Astrocyte (in vitro differentiated cells and primary cell): ENCODE measurements around the gene ZNF862. TPM values are rescaled to one million over a fixed set of nuclear protein-coding genes. Genes with fewer than 3 reads are reported as not detected.

ENCODE experiments used
- DNase-seq: peaks from one replicate; pipeline ENCODE4 v3.0.0-alpha.2; 2010; ENCODE audit warnings: low read depth
- FAIRE-seq: peaks from 2 replicates; lab custom pipeline; 2011; peaks lifted over from hg19 to GRCh38; lab: Jason Lieb, UNC
- H2AFZ ChIP-seq: 2 replicates; pipeline ENCODE4 v1.6.0; 2012; ENCODE audit warnings: low read depth, low read length, inconsistent platforms
- H3K27ac ChIP-seq: 2 replicates; pipeline ENCODE4 v1.5.1; 2011; ENCODE audit warnings: low read depth, low read length, inconsistent platforms
- H3K27me3 ChIP-seq: 2 replicates; pipeline ENCODE4 v1.6.0; 2011; ENCODE audit warnings: low read length, inconsistent platforms; ENCODE audit not compliant: insufficient read depth
- H3K36me3 ChIP-seq: 2 replicates; pipeline ENCODE4 v1.5.1; 2011; ENCODE audit warnings: low read length, inconsistent platforms; ENCODE audit not compliant: insufficient read depth
- H3K4me1 ChIP-seq: 2 replicates; pipeline ENCODE4 v1.5.1; 2011; ENCODE audit warnings: low read length, inconsistent platforms; ENCODE audit not compliant: insufficient read depth
- H3K4me2 ChIP-seq: 2 replicates; pipeline ENCODE4 v1.6.0; 2012; ENCODE audit warnings: low read length, inconsistent platforms
- H3K4me3 ChIP-seq: 2 replicates; pipeline ENCODE4 v1.5.1; 2011; ENCODE audit warnings: low read depth, mild to moderate bottlenecking, low read length, inconsistent platforms; ENCODE audit not compliant: insufficient read depth
- H3K79me2 ChIP-seq: 2 replicates; pipeline ENCODE4 v1.6.0; 2012; ENCODE audit warnings: mild to moderate bottlenecking, low read length, inconsistent platforms; ENCODE audit not compliant: insufficient read depth
- H3K9ac ChIP-seq: 2 replicates; pipeline ENCODE4 v1.6.0; 2012; ENCODE audit warnings: mild to moderate bottlenecking, low read length, inconsistent platforms
- H3K9me3 ChIP-seq: 2 replicates; pipeline ENCODE4 v1.5.1; 2012; ENCODE audit warnings: low read depth, mild to moderate bottlenecking, low read length, inconsistent platforms; ENCODE audit not compliant: insufficient read depth
- H4K20me1 ChIP-seq: 2 replicates; pipeline ENCODE4 v1.6.0; 2012; ENCODE audit warnings: low read length, inconsistent platforms; ENCODE audit not compliant: insufficient read depth
- H3K27ac Mint-ChIP-seq: one replicate; pipeline ENCODE4 v1.8.0; 2021; ENCODE audit warnings: mild to moderate bottlenecking, mixed read lengths; ENCODE audit not compliant: unreplicated experiment
- H3K27me3 Mint-ChIP-seq: one replicate; pipeline ENCODE4 v1.8.0; 2021; ENCODE audit warnings: low read depth, mixed read lengths; ENCODE audit not compliant: unreplicated experiment
- H3K36me3 Mint-ChIP-seq: one replicate; pipeline ENCODE4 v1.8.0; 2021; ENCODE audit warnings: low read depth, mixed read lengths; ENCODE audit not compliant: unreplicated experiment
- H3K4me1 Mint-ChIP-seq: one replicate; pipeline ENCODE4 v1.8.0; 2021; ENCODE audit warnings: low read depth, mixed read lengths; ENCODE audit not compliant: unreplicated experiment
- H3K4me3 Mint-ChIP-seq: one replicate; pipeline ENCODE4 v1.8.0; 2021; ENCODE audit warnings: mild to moderate bottlenecking, moderate library complexity, mixed read lengths; ENCODE audit not compliant: unreplicated experiment
- H3K9me3 Mint-ChIP-seq: one replicate; pipeline ENCODE4 v1.8.0; 2021; ENCODE audit warnings: mild to moderate bottlenecking, mixed read lengths; ENCODE audit not compliant: unreplicated experiment
- EZH2 ChIP-seq: IDR thresholded peaks from 2 replicates; pipeline ENCODE4 v1.6.1; 2012; ENCODE audit warnings: mild to moderate bottlenecking, low read length, inconsistent platforms; ENCODE audit not compliant: insufficient read depth
- total RNA-seq: library from RNA; stranded (reverse); gene quantifications from 2 replicates; pipeline ENCODE4 v1.2.1, GENCODE V29; 2021
- TF ChIP-seq, protein P1 (sequence below): IDR thresholded peaks from 2 replicates; pipeline ENCODE4 v1.5.1; 2011; ENCODE audit warnings: low read depth, mild to moderate bottlenecking, inconsistent platforms, low read length, moderate library complexity; ENCODE audit not compliant: insufficient read depth

ZNF862 gene
- total RNA-seq, 1 donor from 2014 or later, result 13.2 TPM

DNA sequence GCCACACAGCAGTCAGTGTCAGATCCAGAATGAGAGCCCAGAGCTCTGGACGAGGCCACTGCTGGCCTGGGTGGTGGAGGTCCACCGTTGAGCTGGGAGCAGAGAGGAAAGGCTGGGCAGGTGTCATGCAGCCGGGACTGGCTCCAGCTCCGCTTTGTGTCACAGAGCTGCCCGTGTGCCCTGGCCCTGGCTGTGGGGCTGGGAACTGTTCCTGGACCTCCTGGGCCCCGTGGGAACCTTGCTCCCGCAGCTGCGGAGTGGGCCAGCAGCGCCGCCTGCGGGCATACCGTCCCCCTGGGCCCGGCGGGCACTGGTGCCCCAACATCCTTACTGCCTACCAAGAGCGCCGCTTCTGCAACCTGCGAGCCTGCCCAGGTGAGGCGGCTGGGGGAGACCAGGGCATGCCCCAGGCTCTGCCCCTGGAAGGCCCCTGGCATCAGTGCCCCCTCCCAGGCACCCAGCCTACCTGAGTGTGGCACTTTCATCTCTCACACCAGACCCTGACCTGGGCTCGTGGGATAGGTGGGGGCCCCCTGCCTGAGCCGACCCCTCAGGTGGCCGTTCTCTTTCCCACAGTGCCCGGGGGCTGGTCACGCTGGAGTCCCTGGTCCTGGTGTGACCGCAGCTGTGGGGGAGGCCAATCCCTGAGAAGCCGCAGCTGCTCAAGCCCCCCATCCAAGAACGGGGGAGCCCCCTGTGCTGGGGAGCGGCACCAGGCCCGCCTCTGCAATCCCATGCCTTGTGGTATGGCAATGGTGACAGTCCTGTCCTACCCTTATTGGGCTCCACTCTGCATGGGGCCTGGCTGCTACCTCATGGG is 18.8 kb upstream of the ZNF862 start:
- Histone ChIP-seq H3K9me3 (no peaks in the 10 kb centered on the region), H3K36me3 (no peaks in the 10 kb centered on the region), H3K9ac (no peak overlapping the region), H3K79me2 (no peaks in the 10 kb centered on the region), H3K4me1 (no peaks in the 10 kb centered on the region), H4K20me1 (no peaks in the 10 kb centered on the region), H3K4me3 (no peak overlapping the region), H3K27me3 (no peaks in the 10 kb centered on the region), H3K27ac (no peak overlapping the region), H2AFZ (no peak overlapping the region), H3K4me2 (no peak overlapping the region)
- H3K4me3 Mint-ChIP-seq, result no peak overlapping the region
- H3K27me3 Mint-ChIP-seq, result peaks cover 10% of the 10 kb centered on the region
- H3K36me3 Mint-ChIP-seq, result no peaks in the 10 kb centered on the region
- FAIRE-seq, result no peak
- no peaks in the 10 kb centered on the region for H3K9me3 Mint-ChIP-seq
- H3K4me1 Mint-ChIP-seq, result no peaks in the 10 kb centered on the region
- TF ChIP-seq, protein P1, sequence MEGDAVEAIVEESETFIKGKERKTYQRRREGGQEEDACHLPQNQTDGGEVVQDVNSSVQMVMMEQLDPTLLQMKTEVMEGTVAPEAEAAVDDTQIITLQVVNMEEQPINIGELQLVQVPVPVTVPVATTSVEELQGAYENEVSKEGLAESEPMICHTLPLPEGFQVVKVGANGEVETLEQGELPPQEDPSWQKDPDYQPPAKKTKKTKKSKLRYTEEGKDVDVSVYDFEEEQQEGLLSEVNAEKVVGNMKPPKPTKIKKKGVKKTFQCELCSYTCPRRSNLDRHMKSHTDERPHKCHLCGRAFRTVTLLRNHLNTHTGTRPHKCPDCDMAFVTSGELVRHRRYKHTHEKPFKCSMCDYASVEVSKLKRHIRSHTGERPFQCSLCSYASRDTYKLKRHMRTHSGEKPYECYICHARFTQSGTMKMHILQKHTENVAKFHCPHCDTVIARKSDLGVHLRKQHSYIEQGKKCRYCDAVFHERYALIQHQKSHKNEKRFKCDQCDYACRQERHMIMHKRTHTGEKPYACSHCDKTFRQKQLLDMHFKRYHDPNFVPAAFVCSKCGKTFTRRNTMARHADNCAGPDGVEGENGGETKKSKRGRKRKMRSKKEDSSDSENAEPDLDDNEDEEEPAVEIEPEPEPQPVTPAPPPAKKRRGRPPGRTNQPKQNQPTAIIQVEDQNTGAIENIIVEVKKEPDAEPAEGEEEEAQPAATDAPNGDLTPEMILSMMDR, result no peak
- TF ChIP-seq EZH2, result no peak
- H3K27ac Mint-ChIP-seq, result no peak overlapping the region
- DNase-seq, result no peak

DNA sequence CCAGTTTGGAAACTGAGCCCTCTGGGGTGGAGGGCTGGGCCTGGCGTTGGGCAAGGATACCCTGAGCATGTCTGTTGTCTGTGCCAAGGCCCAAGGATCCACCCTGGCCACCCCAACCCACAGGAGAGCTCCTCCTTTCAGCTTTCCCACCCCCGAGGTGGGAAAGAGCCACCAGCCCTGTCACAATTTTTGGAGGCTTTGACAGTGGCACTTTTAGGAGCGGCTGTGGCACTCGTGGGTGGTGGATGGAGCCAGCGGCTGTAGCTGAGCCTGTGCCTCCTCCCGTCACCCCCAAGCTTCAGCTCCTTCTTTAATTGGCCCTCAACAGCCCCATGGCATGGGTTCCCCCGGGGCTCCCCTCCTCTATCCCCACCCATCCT is 18.2 kb upstream of the ZNF862 start:
- Mint-ChIP-seq H3K9me3 (no peaks in the 10 kb centered on the region), H3K4me1 (no peaks in the 10 kb centered on the region), H3K27me3 (peaks cover 10% of the 10 kb centered on the region), H3K4me3 (no peak overlapping the region), H3K36me3 (no peaks in the 10 kb centered on the region), H3K27ac (no peak overlapping the region)
- no peaks in the 10 kb centered on the region for H3K4me1 ChIP-seq
- DNase-seq (no peak), FAIRE-seq (no peak)
- no peak overlapping the region for H3K4me2 ChIP-seq
- no peaks in the 10 kb centered on the region for H3K36me3 ChIP-seq
- no peak overlapping the region for H3K9ac ChIP-seq
- H4K20me1 ChIP-seq, result no peaks in the 10 kb centered on the region
- no peak overlapping the region for H2AFZ ChIP-seq
- H3K79me2 ChIP-seq, result no peaks in the 10 kb centered on the region
- no peaks in the 10 kb centered on the region for H3K27me3 ChIP-seq
- no peak overlapping the region for H3K4me3 ChIP-seq
- no peak overlapping the region for H3K27ac ChIP-seq
- no peaks in the 10 kb centered on the region for H3K9me3 ChIP-seq
- no peak for TF ChIP-seq EZH2
- TF ChIP-seq, protein P1, result no peak

DNA sequence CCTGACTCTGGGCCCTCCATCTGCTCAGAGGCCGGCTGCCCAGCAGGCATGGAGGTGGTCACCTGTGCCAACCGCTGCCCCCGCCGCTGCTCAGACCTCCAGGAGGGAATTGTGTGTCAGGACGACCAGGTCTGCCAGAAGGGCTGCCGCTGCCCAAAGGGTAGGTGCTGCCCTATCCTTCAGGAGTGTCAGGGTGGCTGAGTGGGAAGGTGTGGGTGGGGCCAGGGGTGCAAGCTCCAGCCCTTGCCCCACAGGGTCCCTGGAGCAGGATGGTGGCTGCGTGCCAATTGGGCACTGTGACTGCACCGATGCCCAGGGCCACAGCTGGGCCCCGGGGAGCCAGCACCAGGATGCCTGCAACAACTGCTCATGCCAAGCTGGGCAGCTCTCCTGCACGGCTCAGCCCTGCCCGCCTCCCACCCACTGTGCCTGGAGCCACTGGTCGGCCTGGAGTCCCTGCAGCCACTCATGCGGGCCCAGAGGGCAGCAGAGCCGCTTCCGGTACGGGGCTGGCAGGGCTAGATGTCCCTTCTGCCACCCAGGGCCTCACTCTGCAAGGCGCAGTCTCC is 17.5 kb upstream of the ZNF862 start:
- no peak overlapping the region for H3K4me3 Mint-ChIP-seq
- no peak for TF ChIP-seq EZH2
- TF ChIP-seq, protein P1, result no peak

More for the DNA sequence above, 17.5 kb upstream of the ZNF862 start:
- H3K36me3 Mint-ChIP-seq, result no peaks in the 10 kb centered on the region
- Histone ChIP-seq H3K27ac (no peak overlapping the region), H3K27me3 (no peaks in the 10 kb centered on the region), H3K9me3 (no peaks in the 10 kb centered on the region), H2AFZ (no peak overlapping the region), H3K4me1 (no peaks in the 10 kb centered on the region), H3K4me3 (no peak overlapping the region), H3K4me2 (no peak overlapping the region), H4K20me1 (no peaks in the 10 kb centered on the region), H3K79me2 (no peaks in the 10 kb centered on the region), H3K36me3 (no peaks in the 10 kb centered on the region), H3K9ac (no peak overlapping the region)
- no peaks in the 10 kb centered on the region for H3K9me3 Mint-ChIP-seq
- H3K27me3 Mint-ChIP-seq, result peaks cover 13% of the 10 kb centered on the region
- FAIRE-seq (no peak), DNase-seq (no peak)
- H3K4me1 Mint-ChIP-seq, result no peaks in the 10 kb centered on the region
- H3K27ac Mint-ChIP-seq, result no peak overlapping the region
